Mammary epithelial cell (primary cell): Measurements from ENCODE around the gene TMEM101.

Source experiments
- CTCF ChIP-seq, 2 donors: IDR thresholded peaks in 1 of 2; conservative IDR thresholded peaks in 1 of 2; 2 replicates each; pipeline ENCODE4 v1.5.1; 2011 to 2012; ENCODE audit warnings: inconsistent platforms in 2 of 2, low read length in 2 of 2, mild to moderate bottlenecking in 2 of 2, control low read depth in 1 of 2, low read depth in 1 of 2; ENCODE audit not compliant: insufficient read depth in 1 of 2; ENCODE audit errors: extremely low read depth in 1 of 2
- EZH2 ChIP-seq: IDR thresholded peaks from 2 replicates; pipeline ENCODE4 v1.6.1; 2012; ENCODE audit warnings: low read length, inconsistent platforms, borderline replicate concordance

GRCh38 chr17:43988301-43988700 is 26.5 kb downstream of the TMEM101 start:
- TF ChIP-seq EZH2 (no peak), CTCF (conservative IDR thresholded peaks at IDR 0.05 in 1 of 2, IDR thresholded peaks at IDR 0.05 in 1 of 2; ENCODE audit: extremely low read depth in 1 of 2, insufficient read depth in 1 of 2, low read depth in 1 of 2, low read length in 2 of 2) (no peak)
